GM12865 (cell line): Measurements from ENCODE around the gene MPZ.

Experiments
- DNase-seq: peaks from one replicate; pipeline ENCODE4 v3.0.0; 2010; ENCODE audit warnings: low read depth
- H3K4me3 ChIP-seq: 2 replicates; pipeline ENCODE4 v1.5.1; 2011; ENCODE audit warnings: mild to moderate bottlenecking, low read depth, low read length, control low read depth
- CTCF ChIP-seq: IDR thresholded peaks from 2 replicates; pipeline ENCODE4 v1.5.1; 2011; ENCODE audit warnings: low read length, control low read depth, low read depth, inconsistent platforms; ENCODE audit not compliant: insufficient read depth; ENCODE audit errors: missing control alignments

MPZ gene

GRCh38 chr1:161299347-161299746, 10.4 kb downstream of the MPZ start:
- DNase-seq, result no peak
- TF ChIP-seq CTCF, result no peak
- H3K4me3 ChIP-seq, result no peak overlapping the region

DNA sequence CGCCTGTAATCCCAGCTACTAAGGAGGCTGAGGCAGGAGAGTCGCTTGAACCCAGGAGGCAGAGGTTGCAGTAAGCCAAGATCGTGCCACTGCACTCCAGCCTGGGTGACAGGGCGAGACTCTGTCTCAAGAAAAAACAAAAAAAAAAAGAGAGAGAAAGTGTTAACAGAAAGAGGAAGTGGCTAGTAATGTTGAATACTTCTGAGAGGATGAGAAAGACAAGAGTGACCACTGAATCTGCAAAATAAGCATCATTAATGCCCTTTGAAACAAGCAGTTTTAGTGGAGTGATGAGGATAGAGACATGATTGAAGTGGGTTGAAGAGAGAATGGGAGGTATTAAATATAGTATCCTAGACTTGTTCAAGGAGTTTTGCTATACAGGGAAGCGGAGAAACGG, 11.7 kb downstream of the MPZ start:
- TF ChIP-seq CTCF, result no peak
- peak; percentile 45 for DNase-seq
- no peak overlapping the region for H3K4me3 ChIP-seq

- H3K4me3 ChIP-seq, result no peak overlapping the region
- no peak for TF ChIP-seq CTCF
- DNase-seq, result no peak
Measured at GRCh38 chr1:161297415-161297814, 12.4 kb downstream of the MPZ start.

DNA sequence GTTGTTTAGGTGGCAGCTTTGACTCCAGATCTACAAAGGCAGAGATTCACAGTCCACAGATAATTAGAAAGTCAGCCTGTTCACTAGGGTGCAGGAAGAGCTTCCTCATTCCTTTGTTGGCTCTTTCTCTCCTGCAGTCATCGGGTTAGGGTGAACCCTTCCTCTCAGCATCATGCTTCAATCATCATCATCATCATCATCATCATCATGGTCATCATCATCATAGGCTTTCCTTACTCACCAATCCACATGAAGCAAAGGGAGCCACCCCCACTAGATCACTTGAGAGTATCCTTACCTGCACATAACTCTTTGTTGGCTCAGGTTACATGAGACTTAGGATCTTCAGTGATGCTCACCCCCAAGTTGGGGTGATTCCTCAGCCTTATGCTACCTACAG, 19.0 kb downstream of the MPZ start:
- DNase-seq, result no peak
- H3K4me3 ChIP-seq, result no peak overlapping the region
- no peak for TF ChIP-seq CTCF

DNA sequence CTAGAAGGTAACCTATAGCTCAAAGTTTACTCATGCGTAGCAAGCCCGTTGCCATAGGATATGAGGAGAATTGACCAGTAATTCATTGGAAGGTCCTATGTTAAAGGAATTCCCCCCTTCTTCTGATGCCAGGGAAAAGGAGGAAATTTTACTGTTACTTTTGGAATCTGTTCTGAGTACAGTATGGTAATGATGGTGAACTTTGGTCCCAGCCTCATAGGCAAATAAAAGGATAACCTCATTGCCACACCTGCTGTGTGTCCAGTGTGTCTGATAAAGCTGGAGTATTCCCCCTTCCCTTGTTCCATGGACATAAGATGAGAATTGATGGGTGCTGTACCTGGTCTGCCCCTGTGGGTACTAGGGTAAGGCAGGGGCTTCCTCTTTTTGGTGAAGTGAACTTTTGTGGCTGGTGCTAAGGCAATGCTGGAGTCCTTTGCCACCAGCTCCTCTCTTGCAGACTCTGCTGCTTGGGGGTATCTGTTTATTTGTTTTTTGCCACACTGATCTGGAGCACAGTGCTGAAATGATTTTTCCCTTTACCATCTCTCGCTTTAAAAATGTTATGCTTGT, 22.2 kb downstream of the MPZ start:
- no peak for DNase-seq
- no peak overlapping the region for H3K4me3 ChIP-seq
- no peak for TF ChIP-seq CTCF

- no peak for DNase-seq
- TF ChIP-seq CTCF, result no peak
- H3K4me3 ChIP-seq, result no peak overlapping the region
Measured at GRCh38 chr1:161285521-161285920, 24.2 kb downstream of the MPZ start.

DNA sequence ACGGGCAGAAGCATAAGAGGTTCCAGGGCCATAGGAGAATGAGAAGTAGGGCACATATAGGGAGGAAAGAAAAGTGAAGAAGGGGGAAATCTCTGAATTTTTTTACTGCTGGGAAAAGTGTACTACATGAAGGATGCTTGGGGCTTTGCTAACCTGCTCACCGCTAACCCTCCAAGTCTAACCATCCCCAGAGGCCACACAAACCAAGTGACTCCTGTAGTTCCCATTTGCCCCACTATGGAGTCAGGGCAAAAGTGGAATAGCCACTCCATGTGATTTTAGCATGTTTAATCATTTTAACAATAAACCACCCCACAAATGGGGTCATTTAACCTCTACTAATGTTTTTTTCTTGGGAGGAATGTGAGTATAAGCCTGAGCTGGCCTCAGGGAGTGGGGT, 24.7 kb downstream of the MPZ start:
- no peak for DNase-seq
- TF ChIP-seq CTCF, result no peak
- H3K4me3 ChIP-seq, result no peak overlapping the region
